HG02571 (cell line): ENCODE measurements around the gene AMPD1.
A peak's percentile ranks its signal among the peaks of the same experiment; 100 is the strongest.

ENCODE experiments used
- ATAC-seq: cut with Tn5 transposase; IDR thresholded peaks from one replicate; pipeline ENCODE4 v1.9.1; 2021; ENCODE audit warnings: mild to moderate bottlenecking, moderate library complexity; ENCODE audit not compliant: unreplicated experiment

The AMPD1 gene

DNA sequence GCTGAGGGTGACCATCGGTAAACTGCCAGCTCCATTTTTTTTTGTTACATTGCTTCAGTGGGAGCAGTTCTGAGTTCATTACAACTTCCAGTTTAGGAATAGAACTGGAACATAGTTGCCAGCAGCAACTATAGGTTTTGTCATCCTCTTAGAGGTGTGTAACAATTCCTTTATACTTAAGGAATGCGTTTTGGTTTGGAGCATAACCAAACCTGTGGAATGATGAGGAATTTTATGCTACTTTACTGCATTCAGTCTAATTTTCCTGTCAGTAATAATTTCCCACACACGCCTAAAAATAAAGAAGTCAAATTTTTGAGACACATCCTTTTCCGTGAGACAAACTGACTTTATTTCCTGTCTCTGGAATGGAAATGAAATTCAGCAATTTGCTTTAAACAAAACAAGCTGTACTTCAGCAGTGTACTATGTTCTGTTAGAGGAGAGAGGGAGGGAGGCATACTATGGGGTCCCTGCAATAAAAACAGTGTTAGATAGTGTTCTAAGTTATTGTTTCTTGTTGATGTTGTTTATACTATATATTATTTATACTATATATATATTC is 4.8 kb upstream of the AMPD1 start:
- no peak for ATAC-seq

DNA sequence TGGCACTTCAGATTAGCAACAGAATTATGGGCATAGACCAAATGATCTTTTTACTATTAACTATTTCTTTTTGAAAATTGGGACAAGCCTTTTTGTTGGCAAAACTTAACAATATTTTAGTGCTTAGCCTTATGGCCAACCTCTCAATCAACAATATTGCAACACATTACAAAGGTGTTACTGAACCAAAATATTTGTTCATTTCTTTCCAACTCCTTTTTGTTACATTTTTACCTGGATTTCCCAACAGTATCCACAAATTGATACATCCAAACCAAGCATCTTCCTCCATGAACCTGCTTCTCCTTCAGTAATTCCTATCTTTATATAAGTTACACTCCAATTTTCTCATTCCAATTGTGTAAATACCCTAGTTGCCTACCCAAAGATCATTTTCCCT is 1.5 kb upstream of the AMPD1 start:
- ATAC-seq: no peak

DNA sequence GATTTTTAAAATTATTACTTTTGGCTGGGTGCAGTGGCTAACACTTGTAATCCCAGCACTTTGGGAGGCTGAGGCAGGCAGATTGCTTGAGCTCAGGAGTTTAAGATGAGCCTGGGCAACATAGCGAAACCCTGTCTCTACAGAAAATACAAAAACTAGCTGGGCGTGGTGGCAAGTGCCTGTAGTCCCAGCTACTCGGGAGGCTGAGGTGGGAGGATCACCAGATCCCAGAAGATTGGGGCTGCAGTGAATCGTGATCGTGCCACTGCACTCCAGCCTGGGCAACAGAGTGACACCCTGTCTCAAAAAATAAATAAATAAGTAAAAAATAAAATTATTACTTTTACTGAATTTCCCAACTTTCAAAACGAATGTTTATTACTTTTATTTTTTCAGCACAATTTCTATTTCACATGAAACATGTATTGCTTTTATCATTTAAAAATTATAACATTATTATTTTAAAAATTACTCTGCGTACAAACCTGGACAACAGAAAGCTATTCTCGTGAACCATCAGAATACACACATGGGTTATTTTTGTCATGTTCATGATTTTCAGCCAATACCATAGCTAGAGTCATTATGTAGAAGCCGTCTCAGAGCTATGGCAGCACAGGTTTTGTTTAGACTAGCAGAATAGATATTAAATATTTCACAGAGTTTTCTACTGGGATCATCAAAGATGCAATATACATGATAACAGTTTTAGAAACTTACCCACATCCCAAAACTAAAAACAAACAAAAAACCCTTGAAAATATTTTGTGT is 621 bp downstream of the AMPD1 start:
- no peak for ATAC-seq

- ATAC-seq: no peak
Observed at GRCh38 chr1:114692947-114693346, 2.4 kb downstream of the AMPD1 start.

GRCh38 chr1:114691061-114691460 is 4.3 kb downstream of the AMPD1 start:
- no peak for ATAC-seq

DNA sequence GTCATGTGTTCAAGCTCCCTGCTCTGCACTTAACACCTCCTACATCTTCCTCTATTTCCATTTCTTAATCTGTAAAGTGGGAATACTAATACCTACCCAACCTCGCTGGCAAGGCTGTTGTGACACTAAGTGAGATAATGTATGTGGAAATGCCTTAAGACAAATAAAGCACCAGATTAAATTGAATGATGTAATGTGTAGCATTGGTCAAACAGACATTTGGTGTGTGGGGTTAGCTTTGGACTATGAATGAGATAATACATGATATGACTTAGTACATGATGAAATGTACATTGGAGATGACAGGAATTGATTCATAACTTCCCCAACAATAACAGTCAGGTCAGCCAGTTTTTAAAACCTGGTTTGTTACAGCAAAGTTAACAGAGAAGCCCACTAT is 5.2 kb downstream of the AMPD1 start:
- ATAC-seq: no peak

DNA sequence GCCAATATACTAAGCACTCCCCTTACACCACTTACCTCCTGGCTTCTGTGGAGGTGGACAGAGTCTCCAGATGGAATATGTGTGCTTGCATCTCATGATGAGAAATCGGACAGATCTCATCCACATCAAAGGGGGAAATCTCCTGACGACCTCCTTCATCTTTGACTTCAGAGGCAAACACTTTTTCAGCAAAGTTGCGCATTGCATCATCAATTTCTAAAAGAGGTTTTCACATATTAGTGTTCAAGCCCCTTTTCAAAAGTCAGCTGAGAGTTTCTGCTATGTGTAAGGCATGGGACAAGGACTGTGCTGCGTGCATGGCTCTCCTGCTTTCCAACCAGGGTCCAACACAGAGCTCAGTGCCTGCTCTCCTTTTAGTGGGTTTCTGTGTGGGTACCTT is 6.8 kb downstream of the AMPD1 start:
- ATAC-seq: no peak

GRCh38 chr1:114685851-114686250 is 9.5 kb downstream of the AMPD1 start:
- ATAC-seq: no peak

- ATAC-seq: no peak
Observed at GRCh38 chr1:114677691-114678090, 17.7 kb downstream of the AMPD1 start.

- no peak for ATAC-seq
Observed at GRCh38 chr1:114676115-114676514, 19.2 kb downstream of the AMPD1 start.

- ATAC-seq: no peak
Observed at GRCh38 chr1:114671939-114672275, 23.4 kb downstream of the AMPD1 start.

DNA sequence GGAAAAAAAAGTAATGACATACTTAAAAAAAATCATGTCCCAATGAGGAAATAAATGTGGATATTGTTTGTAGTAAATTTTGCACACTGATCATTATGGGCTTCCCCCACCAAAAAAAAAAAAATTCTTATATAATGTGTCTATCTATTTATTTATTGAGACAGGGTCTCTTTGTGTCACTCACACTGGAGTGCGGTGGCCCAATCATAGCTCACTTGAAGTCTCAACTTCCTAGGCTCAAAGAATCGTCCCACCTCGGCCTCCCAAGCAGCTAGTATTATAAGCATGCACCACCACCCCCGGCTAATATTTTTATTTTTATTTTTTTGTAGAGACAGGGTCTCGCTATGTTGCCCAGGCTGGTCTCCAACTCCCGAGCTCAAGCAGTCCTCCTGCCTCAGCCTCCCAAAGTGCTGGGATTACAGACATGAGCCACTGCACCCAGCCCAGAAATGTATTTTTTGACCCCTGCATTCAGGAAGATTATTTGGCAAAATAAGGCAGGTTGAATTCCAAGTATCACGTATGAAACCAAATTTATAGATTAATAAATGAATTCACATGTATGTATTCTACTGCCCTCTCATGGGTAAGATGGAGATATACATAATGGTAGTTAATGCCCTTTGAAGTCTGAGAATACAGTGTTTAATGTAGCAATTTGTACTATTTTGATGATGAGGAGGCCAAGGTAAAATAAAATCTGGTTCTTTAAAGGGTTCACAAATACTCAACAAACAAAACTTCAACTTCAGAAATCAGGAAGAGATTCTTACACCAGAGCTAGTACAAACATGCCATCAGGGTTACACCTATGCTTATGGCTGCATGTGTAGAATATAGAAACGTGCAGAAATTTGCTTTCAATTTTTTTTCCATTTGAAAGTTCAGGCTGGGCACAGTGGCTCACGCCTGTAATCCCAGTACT is 24.1 kb downstream of the AMPD1 start:
- ATAC-seq: no peak

DNA sequence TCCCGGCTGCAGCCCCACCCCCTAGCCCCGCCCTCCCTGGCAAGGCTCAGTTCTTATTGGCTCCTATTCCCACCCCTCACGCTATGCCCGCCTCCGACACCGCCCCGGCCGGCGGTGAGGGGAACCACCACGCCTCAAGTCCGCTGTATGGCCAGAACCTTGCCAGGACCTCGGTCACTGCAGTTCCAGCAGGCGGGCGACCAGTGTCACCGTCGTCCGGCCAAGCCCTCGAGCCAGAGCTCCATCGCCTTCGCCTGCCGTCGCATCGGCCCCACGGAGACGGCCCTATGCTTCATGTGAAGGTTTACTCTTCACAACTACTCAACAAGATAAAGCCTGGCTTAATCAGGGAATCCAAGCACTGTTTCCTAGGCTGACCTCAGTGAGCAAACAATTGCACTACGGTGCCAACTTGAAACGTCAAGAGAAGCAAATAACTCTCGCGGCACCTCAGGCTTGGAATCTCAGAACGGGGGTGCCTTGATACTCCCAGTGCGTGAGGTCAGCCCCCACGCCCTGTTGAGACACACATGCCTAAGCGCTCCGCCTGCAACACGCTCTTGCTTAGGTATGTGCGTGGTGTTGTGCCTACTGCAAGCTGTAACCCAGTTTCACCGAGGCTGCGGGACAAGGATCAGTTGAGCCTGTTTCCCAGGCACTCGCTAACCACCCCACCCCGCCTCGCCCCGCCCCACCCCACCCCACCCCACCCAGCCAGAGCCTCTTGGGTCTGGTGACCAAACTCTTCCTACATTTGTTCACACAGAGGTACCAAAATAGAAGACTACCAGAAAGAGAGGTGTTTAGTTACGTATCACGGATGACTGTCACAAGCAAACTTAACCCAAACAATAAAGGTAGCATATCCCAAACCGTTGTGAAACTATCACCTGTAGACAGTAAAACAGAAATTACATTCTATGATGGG is 25.0 kb downstream of the AMPD1 start:
- ATAC-seq: peak; percentile 99

DNA sequence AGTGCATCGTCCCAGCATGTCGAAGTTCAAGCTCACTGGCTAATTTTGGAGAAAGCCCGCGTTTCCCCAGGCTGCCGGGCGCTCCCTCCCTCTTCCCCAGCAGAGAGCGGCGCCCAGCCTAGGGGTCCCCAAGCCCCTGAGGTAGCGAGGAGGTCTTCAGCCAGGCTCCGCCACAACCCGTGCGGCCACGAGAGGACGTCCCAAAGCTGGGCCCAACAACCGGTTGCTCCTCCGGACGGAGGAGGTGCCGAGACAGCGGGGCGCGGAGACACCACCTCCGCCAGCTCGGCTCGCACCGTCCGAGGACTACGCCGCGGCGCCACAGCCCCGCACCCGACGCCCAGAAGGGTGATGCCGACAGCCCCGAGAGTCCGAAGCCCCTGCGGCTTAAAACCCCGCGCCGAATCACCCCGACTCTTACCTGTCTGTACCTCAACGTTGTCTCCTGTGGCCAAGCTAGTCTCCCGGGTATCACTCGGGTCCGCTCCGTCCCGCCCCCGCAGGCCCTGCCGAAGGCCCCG is 25.7 kb downstream of the AMPD1 start, which contains the start of gene DENND2C:
TSS of gene DENND2C (minus strand) at position 488 of the 521 bp plus-strand sequence. CDS start 44,065 bp downstream, outside the sequence.
- peak; percentile 67 for ATAC-seq

- ATAC-seq: no peak
Observed at GRCh38 chr1:114668784-114669561, 26.4 kb downstream of the AMPD1 start.

- ATAC-seq: no peak
Observed at GRCh38 chr1:114668373-114668772, 27.0 kb downstream of the AMPD1 start.

DNA sequence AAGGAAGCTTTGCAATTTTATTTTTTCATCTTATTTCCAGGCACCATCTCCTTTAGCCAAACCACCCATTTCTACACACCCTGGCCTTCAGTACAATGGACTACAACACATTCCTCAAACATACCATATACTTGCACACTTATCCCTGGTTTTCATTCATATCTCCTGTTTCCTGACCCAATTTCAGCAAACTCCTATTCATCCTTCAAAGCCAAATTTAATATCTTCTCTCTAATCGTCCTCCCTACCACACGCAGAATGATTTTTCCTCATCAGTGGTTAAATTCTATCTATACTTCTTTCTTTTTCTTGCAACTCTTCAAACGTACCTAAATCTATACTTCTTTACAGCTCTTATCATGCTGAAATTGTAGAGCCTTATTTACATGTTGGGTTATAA is 28.4 kb downstream of the AMPD1 start:
- ATAC-seq: no peak

DNA sequence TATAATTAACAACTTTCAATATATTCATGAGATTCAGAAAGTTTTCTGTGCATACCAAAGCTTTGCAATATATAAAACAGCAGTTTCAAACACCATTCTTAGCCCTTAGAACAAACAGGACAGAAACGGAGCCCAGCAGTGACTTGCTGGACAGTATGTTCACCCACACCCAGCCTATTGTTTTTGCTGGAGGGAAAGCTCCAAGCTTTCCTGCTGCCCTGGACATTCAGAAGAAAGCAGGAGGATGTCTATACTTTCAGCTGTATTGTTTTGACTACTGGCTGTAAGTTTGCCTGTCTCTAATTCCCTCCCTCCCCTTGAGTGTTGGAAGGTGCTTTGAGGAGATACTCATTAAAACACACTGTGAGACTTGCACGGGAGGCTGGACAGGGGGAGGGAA is 35.1 kb downstream of the AMPD1 start:
- ATAC-seq: no peak

DNA sequence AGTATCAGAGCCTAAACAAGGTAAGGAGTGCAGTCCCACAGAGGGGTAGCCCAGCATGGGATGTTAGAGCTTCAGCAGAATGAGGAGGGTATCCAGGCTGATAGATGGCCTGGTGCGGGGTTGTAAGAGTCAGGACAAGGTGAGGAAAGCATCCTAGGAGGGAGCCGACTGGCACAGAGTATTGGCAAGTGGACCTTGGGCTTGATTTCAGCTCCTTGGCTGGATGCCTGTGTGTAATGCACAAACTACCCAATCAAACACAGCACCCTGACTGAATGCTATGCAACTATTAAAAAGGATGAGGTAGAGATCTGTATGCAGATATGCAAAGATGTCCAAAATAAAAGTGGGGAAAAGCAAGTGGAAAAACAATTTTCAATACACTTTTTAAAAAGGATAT is 43.5 kb downstream of the AMPD1 start:
- ATAC-seq: no peak

- ATAC-seq: no peak
Observed at GRCh38 chr1:114648503-114648902, 46.8 kb downstream of the AMPD1 start.
